Measurements from ENCODE around the gene HHAT. TPM values are rescaled to one million over a fixed set of nuclear protein-coding genes. Genes with fewer than 3 reads are reported as not detected.

Gene HHAT
- total and polyA plus RNA-seq, 2 of the 13 experiments (the other 11 are each of a cell fraction or from before 2014, with no cell fraction given): 2.6 to 4.9 TPM

GRCh38 chr1:210724768-210725167 lies 396.1 kb downstream of the HHAT start:
- ChIA-PET CTCF (ENCODE audit: low intra/inter-chr PET ratio, low total read pairs) (no interaction called here), POLR2A (no interaction called here)
- Histone ChIP-seq H3K9ac (ENCODE audit: insufficient read depth, low read depth, low read length) (no peak overlapping the region), H3K9me3 (ENCODE audit: low read length) (no peaks in the 10 kb centered on the region), H2AFZ (ENCODE audit: low read length) (no peak overlapping the region), H3K27ac (ENCODE audit: extremely low read length, insufficient read depth, low read length) (no peak overlapping the region), H3K36me3 (replicated peaks in 1 of 2; ENCODE audit: control insufficient read depth in 1 of 2, insufficient read depth in 2 of 2, low read length in 2 of 2) (no peaks in the 10 kb centered on the region), H3K4me2 (ENCODE audit: low read depth, low read length) (no peak overlapping the region), H3K4me1 (ENCODE audit: insufficient read depth, low read length) (no peaks in the 10 kb centered on the region), H4K20me1 (ENCODE audit: insufficient read depth, low read length) (no peaks in the 10 kb centered on the region), H3K27me3 (ENCODE audit: control insufficient read depth in 1 of 2, insufficient read depth in 2 of 2, low read length in 2 of 2) (no peaks in the 10 kb centered on the region; a peak in 1 of 5 replicates), H3K4me3 (replicated peaks in 1 of 3; ENCODE audit: insufficient read depth in 1 of 3, low read depth in 2 of 3, low read length in 3 of 3) (no peak overlapping the region), H3K79me2 (ENCODE audit: insufficient read depth, low read length) (no peaks in the 10 kb centered on the region)
- intact Hi-C loops (cut with micrococcal nuclease; ENCODE audit: unreplicated experiment): no loop called here
- no peak for TF ChIP-seq ZNF737 (CRISPR knock-in tag; IDR thresholded peaks at IDR 0.05; ENCODE audit: borderline replicate concordance)
- no peak for TF ChIP-seq BRF2 (CRISPR knock-in tag; IDR thresholded peaks at IDR 0.05)
- TF ChIP-seq GZF1 (CRISPR knock-in tag; IDR thresholded peaks at IDR 0.05): no peak
- no peak for TF ChIP-seq ZNF740 (CRISPR knock-in tag; IDR thresholded peaks at IDR 0.05)
- TF ChIP-seq KIAA2018 (CRISPR knock-in tag; IDR thresholded peaks at IDR 0.05; ENCODE audit: borderline replicate concordance): no peak
- TF ChIP-seq SOX5 (CRISPR knock-in tag; IDR thresholded peaks at IDR 0.05; ENCODE audit: borderline replicate concordance): no peak
- TF ChIP-seq ZNF292 (CRISPR knock-in tag; IDR thresholded peaks at IDR 0.05; ENCODE audit: borderline replicate concordance, low read depth): no peak
- no peak for DNase-seq (ENCODE audit: low spot score)
- in situ Hi-C loops (cut with HindIII; ENCODE audit: extremely low pct_ligation_motif_present, low pct_unique_long_range_greater_than_20kb): no loop called here
- FAIRE-seq: no peak
- no peak for ATAC-seq
- 0% methylated on average over 1 of the region's 2 CpGs for WGBS (ENCODE audit: low lambda C conversion rate)
- BruUV-seq (replicated peaks): no TSS peak
